Caco-2 (cell line): Measurements from ENCODE around the gene GINS2. TPM values are rescaled to one million over a fixed set of nuclear protein-coding genes. Genes with fewer than 3 reads are reported as not detected.

Source experiments
- BruUV-seq: library from RNA; stranded (reverse); fragments of 400-500 nt; replicated peaks from 2 replicates; lab custom pipeline; 2021; lab: Mats Ljungman, UMichigan
- CTCF ChIA-PET: fragments of 300-600 bp; sonication (Branson Sonifier 250); formaldehyde crosslinking; loops from one replicate; lab custom pipeline; 2022; ENCODE audit warnings: antibody characterized with exemption; lab: Charles Lee
- POLR2A ChIA-PET: fragments of 300-600 bp; sonication (Branson Sonifier 250); formaldehyde crosslinking; loops from one replicate; lab custom pipeline; 2022; ENCODE audit warnings: antibody characterized with exemption; lab: Charles Lee
- DNase-seq, 2 experiments: peaks; one replicate each; pipeline versions ENCODE4 v3.0.0 to v3.0.0-alpha.2; 2020 to 2022
- H3K27me3 ChIP-seq: replicated peaks from 2 replicates; pipeline ENCODE4 v1.6.0; 2011; ENCODE audit warnings: low read length; ENCODE audit not compliant: control insufficient read depth, insufficient read depth
- H3K36me3 ChIP-seq: 2 replicates; pipeline ENCODE4 v1.5.1; 2011; ENCODE audit warnings: low read length; ENCODE audit not compliant: control insufficient read depth, insufficient read depth
- H3K4me1 ChIP-seq: fragments of 250-450 bp; sonication (Bioruptor Pico); 2 replicates; pipeline ENCODE4 v1.5.1; 2020; ENCODE audit warnings: mild to moderate bottlenecking
- H3K4me3 ChIP-seq: 2 replicates; pipeline ENCODE4 v1.5.1; 2011; ENCODE audit warnings: low read depth, mild to moderate bottlenecking, control low read depth, low read length
- H3K9me3 ChIP-seq: fragments of 250-450 bp; sonication (Bioruptor Pico); 2 replicates; pipeline ENCODE4 v1.5.1; 2020; ENCODE audit warnings: mild to moderate bottlenecking, moderate library complexity
- H3K27ac Mint-ChIP-seq: one replicate; pipeline ENCODE4 v1.8.0; 2022; ENCODE audit warnings: mixed read lengths; ENCODE audit not compliant: unreplicated experiment
- H3K27me3 Mint-ChIP-seq: one replicate; pipeline ENCODE4 v1.8.0; 2022; ENCODE audit warnings: mixed read lengths; ENCODE audit not compliant: insufficient read depth, unreplicated experiment
- H3K36me3 Mint-ChIP-seq: one replicate; pipeline ENCODE4 v1.8.0; 2022; ENCODE audit warnings: mild to moderate bottlenecking, mixed read lengths; ENCODE audit not compliant: insufficient read depth, unreplicated experiment
- H3K4me1 Mint-ChIP-seq: one replicate; pipeline ENCODE4 v1.8.0; 2022; ENCODE audit warnings: low read depth, mixed read lengths; ENCODE audit not compliant: unreplicated experiment
- H3K4me3 Mint-ChIP-seq: one replicate; pipeline ENCODE4 v1.8.0; 2022; ENCODE audit warnings: mild to moderate bottlenecking, moderate library complexity, mixed read lengths; ENCODE audit not compliant: unreplicated experiment
- H3K9me3 Mint-ChIP-seq: one replicate; pipeline ENCODE4 v1.8.0; 2022; ENCODE audit warnings: mixed read lengths; ENCODE audit not compliant: unreplicated experiment
- CTCF ChIP-seq, 2 experiments: fragments of 200-600 bp in 1 of 2; IDR thresholded peaks; 1 replicate in 1 of 2; 2 replicates in 1 of 2; pipeline versions ENCODE4 v1.5.1 to v1.8.0; 2011 to 2022; ENCODE audit warnings: antibody characterized with exemption in 1 of 2, control low read depth in 1 of 2, inconsistent platforms in 1 of 2, low read depth in 1 of 2, low read length in 1 of 2, mild to moderate bottlenecking in 1 of 2, moderate library complexity in 1 of 2; ENCODE audit not compliant: insufficient read depth in 1 of 2, severe bottlenecking in 1 of 2, unreplicated experiment in 1 of 2
- intact Hi-C: fragments of 100-400 bp; cut with micrococcal nuclease; formaldehyde crosslinking; loops from one replicate; pipeline ENCODE4 v1.10.0; 2022; ENCODE audit not compliant: unreplicated experiment
- total RNA-seq: library from RNA; stranded (reverse); gene quantifications from 2 replicates; pipeline ENCODE4 v1.2.3, GENCODE V29; 2022

Gene GINS2
- total RNA-seq, 1 experiment from 2014 or later: 62.9 TPM

- DNase-seq: no peak
- ChIA-PET CTCF (interaction anchor here (0.6 kb wide), 1 partner anchor 80 kb away, joined by 3 read pairs; no protein-coding TSS in a partner anchor), POLR2A (no interaction called here)
- Mint-ChIP-seq H3K36me3 (no peaks in the 10 kb centered on the region), H3K27ac (no peak overlapping the region), H3K4me1 (peaks cover 4% of the 10 kb centered on the region), H3K4me3 (no peak overlapping the region), H3K27me3 (no peaks in the 10 kb centered on the region), H3K9me3 (no peaks in the 10 kb centered on the region)
- Histone ChIP-seq H3K36me3 (no peaks in the 10 kb centered on the region), H3K4me1 (peaks cover 7% of the 10 kb centered on the region; the same call in 1 of the 2 replicates), H3K9me3 (no peaks in the 10 kb centered on the region), H3K4me3 (no peak overlapping the region), H3K27me3 (no peaks in the 10 kb centered on the region)
- intact Hi-C loops: no loop called here
- BruUV-seq: no TSS peak
- no peak for TF ChIP-seq CTCF (IDR thresholded peaks at IDR 0.05; ENCODE audit: insufficient read depth in 1 of 2, low read depth in 1 of 2, low read length in 1 of 2, severe bottlenecking in 1 of 2, unreplicated experiment in 1 of 2)
These were observed 6.7 kb upstream of the GINS2 start for GRCh38 chr16:85695196-85696128.

GRCh38 chr16:85690469-85691064, 1.8 kb upstream of the GINS2 start:
- ChIA-PET CTCF (interaction anchor here (1.0 to 2.7 kb wide), 6 partner anchors 15 to 31 kb away, joined by 3 to 16 read pairs (median 6); no protein-coding TSS in a partner anchor), POLR2A (no interaction called here)
- Mint-ChIP-seq H3K4me1 (peaks cover 15% of the 10 kb centered on the region), H3K9me3 (no peaks in the 10 kb centered on the region), H3K27me3 (no peaks in the 10 kb centered on the region), H3K27ac (no peak overlapping the region), H3K36me3 (peaks cover 25% of the 10 kb centered on the region), H3K4me3 (no peak overlapping the region)
- intact Hi-C loops: no loop called here
- Histone ChIP-seq H3K27me3 (no peaks in the 10 kb centered on the region), H3K4me1 (peaks cover 32% of the 10 kb centered on the region), H3K4me3 (no peak overlapping the region), H3K36me3 (no peaks in the 10 kb centered on the region), H3K9me3 (no peaks in the 10 kb centered on the region)
- peak in 1 of 2 experiments; percentile 44 for DNase-seq
- BruUV-seq: no TSS peak
- no peak for TF ChIP-seq CTCF (IDR thresholded peaks at IDR 0.05; ENCODE audit: insufficient read depth in 1 of 2, low read depth in 1 of 2, low read length in 1 of 2, severe bottlenecking in 1 of 2, unreplicated experiment in 1 of 2)

- Histone ChIP-seq H3K27me3 (no peaks in the 10 kb centered on the region), H3K36me3 (peaks cover 3% of the 10 kb centered on the region; the same call in 1 of the 2 replicates), H3K4me1 (peaks cover 32% of the 10 kb centered on the region), H3K4me3 (no peak overlapping the region), H3K9me3 (no peaks in the 10 kb centered on the region)
- H3K36me3 Mint-ChIP-seq: peaks cover 31% of the 10 kb centered on the region
- no peaks in the 10 kb centered on the region for H3K27me3 Mint-ChIP-seq
- DNase-seq: no peak
- CTCF ChIA-PET: interaction anchor here (0.5 to 2.7 kb wide), 10 partner anchors 14 to 131 kb away, joined by 3 to 16 read pairs (median 5); partner anchors contain the start of gene GSE1
- no peak overlapping the region for H3K27ac Mint-ChIP-seq
- H3K9me3 Mint-ChIP-seq: no peaks in the 10 kb centered on the region
- intact Hi-C loops: loop anchor here (1.0 to 5.0 kb wide), 2 partner anchors 15 to 207 kb away; partner anchors contain the start of gene IRF8
- POLR2A ChIA-PET: interaction anchor here (0.5 to 1.1 kb wide), 2 partner anchors 78 to 108 kb away, joined by 3 to 4 read pairs; no protein-coding TSS in a partner anchor
- TF ChIP-seq CTCF (IDR thresholded peaks at IDR 0.05; ENCODE audit: insufficient read depth in 1 of 2, low read depth in 1 of 2, low read length in 1 of 2, severe bottlenecking in 1 of 2, unreplicated experiment in 1 of 2): no peak
- H3K4me3 Mint-ChIP-seq: peak overlapping the region; percentile 79
- no TSS peak for BruUV-seq
- peaks cover 15% of the 10 kb centered on the region for H3K4me1 Mint-ChIP-seq
These were observed 1.2 kb upstream of the GINS2 start for GRCh38 chr16:85689950-85690320.
